Common myeloid progenitor, CD34-positive (primary cell): Measurements from ENCODE around the gene CDH13. TPM values are rescaled to one million over a fixed set of nuclear protein-coding genes. Genes with fewer than 3 reads are reported as not detected.

ENCODE experiments used
- CTCF ChIA-PET: fragments of 350-600 bp; sonication (Branson Sonifier 250); formaldehyde crosslinking; loops from one replicate; lab custom pipeline; 2021; ENCODE audit warnings: antibody characterized with exemption; lab: Charles Lee
- POLR2A ChIA-PET: fragments of 350-600 bp; sonication (Branson Sonifier 250); formaldehyde crosslinking; loops from one replicate; lab custom pipeline; 2021; ENCODE audit warnings: antibody characterized with exemption; lab: Charles Lee
- DNase-seq, 3 donors: peaks; one replicate each; pipeline versions ENCODE4 v3.0.0 to v3.0.0-alpha.2; 2013
- H3K27ac ChIP-seq, 2 experiments: 1 replicate in 1 of 2; 2 replicates in 1 of 2; pipeline ENCODE4 v1.7.0; 2013; ENCODE audit warnings: inconsistent platforms in 2 of 2, low read length in 2 of 2, mild to moderate bottlenecking in 2 of 2, low read depth in 1 of 2, moderate library complexity in 1 of 2; ENCODE audit not compliant: severe bottlenecking in 2 of 2, insufficient read depth in 1 of 2, poor library complexity in 1 of 2
- H3K27me3 ChIP-seq, 5 experiments: replicated peaks in 2 of 5; 1 replicate in 3 of 5; 2 replicates in 2 of 5; pipeline versions ENCODE4 v1.6.1 to v1.7.0; 2013; ENCODE audit warnings: low read length in 4 of 5, mild to moderate bottlenecking in 2 of 5, moderate library complexity in 2 of 5, inconsistent platforms in 1 of 5; ENCODE audit not compliant: insufficient read depth in 5 of 5, control insufficient read depth in 4 of 5
- H3K36me3 ChIP-seq, 4 experiments: 1 replicate in 2 of 4; 2 replicates in 2 of 4; pipeline versions ENCODE4 v1.6.1 to v1.7.0; 2013; ENCODE audit warnings: low read length in 3 of 4, control low read depth in 1 of 4, mild to moderate bottlenecking in 1 of 4; ENCODE audit not compliant: control insufficient read depth in 4 of 4, insufficient read depth in 4 of 4
- H3K4me1 ChIP-seq, 4 experiments: 1 replicate in 3 of 4; 2 replicates in 1 of 4; pipeline versions ENCODE4 v1.6.1 to v1.7.1; 2013; ENCODE audit warnings: low read length in 3 of 4, mild to moderate bottlenecking in 3 of 4, control low read depth in 1 of 4, inconsistent platforms in 1 of 4, moderate library complexity in 1 of 4; ENCODE audit not compliant: control insufficient read depth in 4 of 4, insufficient read depth in 4 of 4; ENCODE audit errors: control extremely low read depth in 1 of 4
- H3K4me3 ChIP-seq, 7 experiments: 1 replicate in 4 of 7; 2 replicates in 3 of 7; pipeline versions ENCODE4 v1.5.1 to v1.7.0; 2013; ENCODE audit warnings: mild to moderate bottlenecking in 7 of 7, low read length in 6 of 7, moderate library complexity in 6 of 7, inconsistent platforms in 2 of 7, low read depth in 2 of 7, control low read depth in 1 of 7; ENCODE audit not compliant: insufficient read depth in 4 of 7, control insufficient read depth in 1 of 7; ENCODE audit errors: extremely low read depth in 1 of 7
- H3K9me3 ChIP-seq, 5 experiments: 1 replicate in 4 of 5; 2 replicates in 1 of 5; pipeline versions ENCODE4 v1.6.1 to v1.7.1; 2013; ENCODE audit warnings: low read length in 4 of 5, mild to moderate bottlenecking in 2 of 5, inconsistent platforms in 1 of 5, low read depth in 1 of 5, moderate library complexity in 1 of 5; ENCODE audit not compliant: control insufficient read depth in 4 of 5, insufficient read depth in 2 of 5; ENCODE audit errors: control extremely low read depth in 1 of 5
- WGBS: methylation state at CpG from one replicate; pipeline ENCODE4 v1.1.5; 2013; ENCODE audit not compliant: insufficient coverage; 5-methylcytosine and 5-hydroxymethylcytosine counted together
- polyA plus RNA-seq: library from polyadenylated mRNA; unstranded; fragments of 120-200 nt; gene quantifications from one replicate; pipeline ENCODE4 v1.2.1, GENCODE V29; 2013

The CDH13 gene
- polyA plus RNA-seq = 0.05 TPM

DNA sequence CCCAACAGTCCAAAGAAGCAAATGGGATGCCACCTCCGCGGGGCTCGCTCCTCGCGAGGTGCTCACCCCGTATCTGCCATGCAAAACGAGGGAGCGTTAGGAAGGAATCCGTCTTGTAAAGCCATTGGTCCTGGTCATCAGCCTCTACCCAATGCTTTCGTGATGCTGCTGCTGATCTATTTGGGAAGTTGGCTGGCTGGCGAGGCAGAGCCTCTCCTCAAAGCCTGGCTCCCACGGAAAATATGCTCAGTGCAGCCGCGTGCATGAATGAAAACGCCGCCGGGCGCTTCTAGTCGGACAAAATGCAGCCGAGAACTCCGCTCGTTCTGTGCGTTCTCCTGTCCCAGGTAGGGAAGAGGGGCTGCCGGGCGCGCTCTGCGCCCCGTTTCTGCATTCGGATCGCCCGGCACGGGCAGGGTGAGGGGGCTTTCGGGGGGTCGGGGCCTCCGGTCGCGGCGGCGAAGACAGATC is at the start of gene CDH13:
TSS of gene CDH13 (plus strand) at position 179 of the 471 bp plus-strand sequence.
- ChIA-PET CTCF (no interaction called here), POLR2A (no interaction called here)
- Histone ChIP-seq H3K27me3 (peaks cover 25 to 86% (median 47%) of the 10 kb centered on the region in 5 experiments), H3K4me3 (peak within 1 kb of the TSS in 2 of 7 experiments; percentile 5 to 20), H3K36me3 (no peaks in the 10 kb centered on the region), H3K9me3 (no peaks in the 10 kb centered on the region), H3K4me1 (peaks cover 0 to 11% (median 3%) of the 10 kb centered on the region in 4 experiments), H3K27ac (no peak within 1 kb of the TSS)
- 2% methylated on average over 25 of the region's 39 CpGs for WGBS
- no peak for DNase-seq

GRCh38 chr16:82580298-82580890 is 46.4 kb upstream of the CDH13 start:
- Histone ChIP-seq H3K36me3 (no peaks in the 10 kb centered on the region), H3K9me3 (no peaks in the 10 kb centered on the region), H3K27ac (no peak overlapping the region), H3K27me3 (peaks cover 0 to 6% (median 0%) of the 10 kb centered on the region in 5 experiments), H3K4me1 (no peaks in the 10 kb centered on the region), H3K4me3 (no peak overlapping the region)
- 57% methylated on average over 3 of the region's 7 CpGs for WGBS
- ChIA-PET CTCF (no interaction called here), POLR2A (no interaction called here)
- DNase-seq = peak in 1 of 3 donors; percentile 0

GRCh38 chr16:82582975-82583374 is 43.8 kb upstream of the CDH13 start:
- CTCF ChIA-PET = no interaction called here
- 96% methylated on average over 6 of the region's 6 CpGs for WGBS
- no peak overlapping the region for H3K27ac ChIP-seq
- H3K4me1 ChIP-seq = no peaks in the 10 kb centered on the region
- POLR2A ChIA-PET = no interaction called here
- H3K27me3 ChIP-seq = peaks cover 0 to 6% (median 0%) of the 10 kb centered on the region in 5 experiments
- no peaks in the 10 kb centered on the region for H3K9me3 ChIP-seq
- no peaks in the 10 kb centered on the region for H3K36me3 ChIP-seq
- H3K4me3 ChIP-seq = no peak overlapping the region
- DNase-seq = no peak

- WGBS = 89% methylated on average over 2 of the region's 3 CpGs
Measured at GRCh38 chr16:82583422-82583821, 43.3 kb upstream of the CDH13 start.

DNA sequence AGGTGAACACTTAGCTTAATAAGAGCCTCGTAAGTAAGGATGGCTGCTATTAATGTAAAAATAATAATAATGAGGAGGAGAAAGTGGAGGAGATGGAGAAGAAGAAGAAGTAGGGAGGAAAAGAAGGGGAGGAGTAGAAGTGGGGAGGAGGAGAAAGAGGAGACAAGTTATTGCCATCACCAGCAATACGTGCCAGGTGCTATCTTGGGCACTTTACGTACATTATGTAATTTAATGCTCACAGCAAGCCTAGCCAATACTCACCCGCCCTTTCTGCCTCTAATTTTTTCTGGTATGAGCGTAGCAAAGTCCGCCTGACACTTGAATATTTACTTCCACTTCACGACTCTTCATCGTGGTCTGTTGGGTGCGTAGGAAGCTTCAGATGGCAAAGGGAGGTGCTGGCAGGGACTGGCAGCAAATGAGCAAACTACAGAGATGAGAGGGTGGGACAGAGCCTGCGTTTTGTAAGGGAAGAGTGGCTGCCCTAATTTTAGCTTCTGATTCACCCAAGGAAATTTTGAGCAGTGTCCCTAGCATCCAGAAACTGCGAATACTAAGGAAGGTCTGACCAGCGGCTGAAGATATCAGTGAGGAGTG is 42.1 kb upstream of the CDH13 start:
- H3K36me3 ChIP-seq = no peaks in the 10 kb centered on the region
- H3K4me1 ChIP-seq = no peaks in the 10 kb centered on the region
- 86% methylated on average over 8 of the region's 12 CpGs for WGBS
- CTCF ChIA-PET = no interaction called here
- H3K27ac ChIP-seq = no peak overlapping the region
- DNase-seq = no peak
- no peak overlapping the region for H3K4me3 ChIP-seq
- no peaks in the 10 kb centered on the region for H3K9me3 ChIP-seq
- POLR2A ChIA-PET = no interaction called here
- H3K27me3 ChIP-seq = peaks cover 0 to 6% (median 0%) of the 10 kb centered on the region in 5 experiments

More at GRCh38 chr16:82583422-82583821, 43.3 kb upstream of the CDH13 start:
- Histone ChIP-seq H3K4me3 (no peak overlapping the region), H3K27me3 (peaks cover 0 to 6% (median 0%) of the 10 kb centered on the region in 5 experiments), H3K4me1 (no peaks in the 10 kb centered on the region), H3K27ac (no peak overlapping the region), H3K36me3 (no peaks in the 10 kb centered on the region), H3K9me3 (no peaks in the 10 kb centered on the region)
- ChIA-PET CTCF (no interaction called here), POLR2A (no interaction called here)
- no peak for DNase-seq

DNA sequence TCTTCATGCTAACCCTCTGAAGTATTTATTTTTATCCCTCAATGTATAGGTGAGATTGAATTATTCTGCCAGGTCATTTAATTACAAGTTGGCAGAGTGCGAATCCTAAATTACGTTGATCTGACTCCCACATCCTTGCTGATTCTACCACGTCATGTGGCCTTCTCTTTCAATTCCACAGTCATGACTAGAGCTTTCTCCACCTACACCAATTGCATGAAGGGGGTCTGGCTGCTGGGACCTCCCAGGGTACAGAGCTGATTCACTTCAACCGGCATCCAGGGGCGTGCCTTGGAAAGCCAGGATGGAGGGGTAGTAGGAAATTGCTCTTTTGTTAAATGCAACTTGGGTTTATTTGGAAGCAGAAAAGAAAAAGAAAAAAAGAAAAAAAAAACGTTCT is 41.1 kb upstream of the CDH13 start:
- WGBS = 89% methylated on average over 5 of the region's 6 CpGs
- Histone ChIP-seq H3K9me3 (no peaks in the 10 kb centered on the region), H3K27me3 (peaks cover 0 to 5% (median 0%) of the 10 kb centered on the region in 5 experiments), H3K4me3 (no peak overlapping the region), H3K4me1 (no peaks in the 10 kb centered on the region), H3K27ac (no peak overlapping the region), H3K36me3 (no peaks in the 10 kb centered on the region)
- POLR2A ChIA-PET = no interaction called here
- CTCF ChIA-PET = no interaction called here
- no peak for DNase-seq

GRCh38 chr16:82586130-82586529 is 40.6 kb upstream of the CDH13 start:
- CTCF ChIA-PET = no interaction called here
- DNase-seq = no peak
- Histone ChIP-seq H3K27me3 (peaks cover 0 to 4% (median 0%) of the 10 kb centered on the region in 5 experiments), H3K4me3 (no peak overlapping the region), H3K9me3 (no peaks in the 10 kb centered on the region), H3K36me3 (no peaks in the 10 kb centered on the region), H3K4me1 (no peaks in the 10 kb centered on the region), H3K27ac (no peak overlapping the region)
- POLR2A ChIA-PET = no interaction called here
